GM10248 (cell line): Measurements from ENCODE around the gene TSR2.
"Not testable (repeated sequence)": the region's sequence is repeated elsewhere in the genome, so short reads cannot be mapped to it uniquely, and the experiment has no call there.

Experiments used
- CTCF ChIA-PET: fragments of 300-600 bp; sonication (Branson Sonifier 250); formaldehyde crosslinking; extraction: SDS; loops from one replicate; lab custom pipeline; 2021; ENCODE audit warnings: antibody characterized with exemption; lab: Yijun Ruan, JAX
- POLR2A ChIA-PET: fragments of 350-650 bp; sonication (Branson Sonifier 250); formaldehyde crosslinking; extraction: SDS; loops from one replicate; lab custom pipeline; 2020; ENCODE audit warnings: antibody characterized with exemption; lab: Yijun Ruan, JAX
- DNase-seq: peaks from one replicate; pipeline ENCODE4 v3.0.0; 2012; ENCODE audit errors: extremely low spot score
- TF ChIP-seq, protein P1 (sequence below): IDR thresholded peaks from 2 replicates; pipeline ENCODE4 v1.5.1; 2012; ENCODE audit warnings: mild to moderate bottlenecking, low read depth; ENCODE audit errors: extremely low read depth, missing control alignments, control extremely low read depth

TSR2 gene

DNA sequence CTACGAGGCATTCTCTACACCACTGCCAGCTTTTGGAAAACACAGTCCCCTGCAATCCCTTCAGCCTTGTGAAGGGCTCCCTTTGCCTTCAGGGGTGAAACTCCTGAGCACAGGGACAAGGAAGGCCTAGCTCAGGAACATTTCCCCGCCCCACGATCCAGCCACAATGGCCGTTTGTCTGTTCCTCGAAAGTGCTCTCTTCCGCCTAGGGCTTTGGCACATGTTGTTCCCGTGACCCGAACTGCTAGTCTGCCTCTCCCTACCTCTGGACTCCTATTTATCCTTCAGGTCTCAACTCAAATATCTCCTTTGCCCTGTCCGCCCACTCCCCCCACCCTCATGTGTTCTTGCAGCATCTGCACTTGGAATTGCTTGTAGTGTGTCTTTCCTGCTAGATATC lies 43.7 kb downstream of the TSR2 start:
- ChIA-PET CTCF (no interaction called here), POLR2A (no interaction called here)
- TF ChIP-seq, protein P1, sequence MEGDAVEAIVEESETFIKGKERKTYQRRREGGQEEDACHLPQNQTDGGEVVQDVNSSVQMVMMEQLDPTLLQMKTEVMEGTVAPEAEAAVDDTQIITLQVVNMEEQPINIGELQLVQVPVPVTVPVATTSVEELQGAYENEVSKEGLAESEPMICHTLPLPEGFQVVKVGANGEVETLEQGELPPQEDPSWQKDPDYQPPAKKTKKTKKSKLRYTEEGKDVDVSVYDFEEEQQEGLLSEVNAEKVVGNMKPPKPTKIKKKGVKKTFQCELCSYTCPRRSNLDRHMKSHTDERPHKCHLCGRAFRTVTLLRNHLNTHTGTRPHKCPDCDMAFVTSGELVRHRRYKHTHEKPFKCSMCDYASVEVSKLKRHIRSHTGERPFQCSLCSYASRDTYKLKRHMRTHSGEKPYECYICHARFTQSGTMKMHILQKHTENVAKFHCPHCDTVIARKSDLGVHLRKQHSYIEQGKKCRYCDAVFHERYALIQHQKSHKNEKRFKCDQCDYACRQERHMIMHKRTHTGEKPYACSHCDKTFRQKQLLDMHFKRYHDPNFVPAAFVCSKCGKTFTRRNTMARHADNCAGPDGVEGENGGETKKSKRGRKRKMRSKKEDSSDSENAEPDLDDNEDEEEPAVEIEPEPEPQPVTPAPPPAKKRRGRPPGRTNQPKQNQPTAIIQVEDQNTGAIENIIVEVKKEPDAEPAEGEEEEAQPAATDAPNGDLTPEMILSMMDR = no peak
- no peak for DNase-seq

DNA sequence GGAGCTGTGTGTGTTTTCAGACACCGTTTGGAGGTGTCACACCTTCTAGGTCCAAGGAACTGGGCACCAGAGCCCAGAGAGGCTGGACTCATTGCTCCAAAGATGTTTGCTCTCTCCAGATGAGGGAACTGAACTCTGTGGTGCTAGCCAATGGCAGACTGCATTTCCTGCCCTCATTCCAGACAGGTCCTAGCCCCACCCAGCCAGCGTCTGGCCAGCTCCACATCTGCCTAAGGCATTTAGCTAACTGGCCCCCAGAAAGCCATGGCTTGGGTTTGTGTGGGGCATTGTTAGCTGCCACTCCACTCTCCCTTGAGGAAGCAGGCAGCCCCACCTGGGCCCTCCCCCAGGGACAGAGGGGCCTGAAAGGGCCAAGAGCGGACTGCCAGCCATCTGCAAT lies 44.5 kb downstream of the TSR2 start:
- DNase-seq = no peak
- ChIA-PET POLR2A (no interaction called here), CTCF (no interaction called here)
- TF ChIP-seq, protein P1 = no peak

DNA sequence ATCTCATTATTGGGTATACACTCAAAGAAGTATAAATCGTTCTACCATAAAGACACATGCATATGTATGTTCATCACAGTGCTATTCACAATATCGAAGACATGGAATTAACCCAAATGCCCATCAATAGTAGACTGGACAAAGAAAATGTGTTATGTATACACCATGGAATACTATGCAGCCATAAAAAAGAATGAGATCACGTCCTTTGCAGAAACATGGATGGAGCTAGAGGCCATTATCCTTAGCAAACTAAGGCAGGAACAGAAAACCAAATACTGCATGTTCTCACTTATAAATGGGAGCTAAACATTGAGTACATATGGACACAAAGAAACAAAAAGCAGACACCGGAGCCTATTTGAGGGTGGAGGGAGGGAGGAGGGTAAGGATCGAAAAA lies 49.6 kb downstream of the TSR2 start:
- POLR2A ChIA-PET, CTCF ChIA-PET: not testable (repeated sequence)

DNA sequence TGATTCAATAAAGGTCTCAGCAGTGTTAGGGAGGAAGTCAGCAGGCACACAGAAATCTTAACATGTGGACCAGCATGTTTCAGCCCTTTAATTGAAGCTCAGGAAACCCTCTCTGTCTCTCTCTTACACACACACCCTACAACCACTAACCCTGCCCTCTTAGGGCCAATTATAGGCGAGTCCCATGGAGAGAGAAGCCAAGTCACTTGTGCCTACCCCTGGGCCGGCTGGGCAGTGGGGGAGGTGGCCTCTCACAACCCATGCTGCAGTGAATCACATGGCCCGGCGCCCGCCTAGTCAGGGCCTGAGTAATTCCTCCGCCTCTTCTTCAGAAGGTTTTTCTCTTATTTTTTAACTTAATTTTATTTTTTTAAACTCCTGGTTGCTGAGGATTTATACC lies 52.1 kb downstream of the TSR2 start:
- ChIA-PET POLR2A (no interaction called here), CTCF (no interaction called here)
- TF ChIP-seq, protein P1 = no peak
- no peak for DNase-seq

More for the DNA sequence above, 49.6 kb downstream of the TSR2 start:
- not testable (repeated sequence) for DNase-seq

DNA sequence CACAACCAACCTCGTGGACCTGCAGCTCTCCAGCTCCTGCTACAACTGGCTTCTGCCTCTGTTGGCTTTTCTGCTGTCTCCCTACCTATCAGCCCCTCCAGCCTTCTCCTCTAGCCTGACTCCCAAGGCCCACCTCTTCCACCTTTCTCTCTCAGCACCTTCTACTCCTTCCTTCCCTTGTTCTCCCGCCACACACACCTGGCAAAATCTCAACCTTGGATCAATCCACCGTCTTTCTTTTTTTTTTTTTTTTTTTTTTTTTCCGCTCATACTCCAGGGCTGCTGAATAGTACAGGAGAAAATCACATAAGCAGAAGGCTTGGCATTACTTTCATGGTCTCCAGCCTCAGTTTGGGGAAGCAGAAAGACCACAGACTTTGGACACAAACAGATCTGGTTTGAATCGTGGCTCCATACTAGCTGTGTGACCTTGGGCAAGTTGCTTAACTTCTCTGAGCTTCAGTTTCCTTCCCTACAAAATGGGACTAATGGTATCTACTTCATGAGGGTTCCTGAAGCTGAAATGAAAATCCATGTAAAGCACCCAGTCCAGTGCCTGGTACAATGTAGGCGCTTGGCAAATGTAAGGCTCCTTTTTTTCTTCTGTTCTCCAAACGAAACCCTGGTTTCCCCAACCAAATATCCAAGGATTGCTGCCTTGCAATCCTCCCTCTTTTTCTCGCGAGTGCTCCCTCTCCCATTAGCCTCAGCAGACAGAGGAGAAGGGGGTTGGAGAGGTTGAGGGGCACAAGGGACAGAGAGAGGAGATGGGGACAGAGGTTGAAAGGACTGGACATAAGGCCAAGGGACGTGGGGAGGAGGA lies 54.2 kb downstream of the TSR2 start:
- CTCF ChIA-PET = no interaction called here
- POLR2A ChIA-PET = no interaction called here
- TF ChIP-seq, protein P1 = no peak
- no peak for DNase-seq
